H1 (cell line): ENCODE measurements around the gene METTL6. TPM values are rescaled to one million over a fixed set of nuclear protein-coding genes. Genes with fewer than 3 reads are reported as not detected.

Experiments used
- CBX5 ChIP-seq: fragments of 300-800, 300-1000 bp; sonication (generic); IDR thresholded peaks from 2 replicates; pipeline ENCODE4 v1.7.1; 2016; ENCODE audit warnings: antibody characterized with exemption, low read length, low read depth
- CHD7 ChIP-seq: fragments of 300-600 bp; sonication (generic); IDR thresholded peaks from 2 replicates; pipeline ENCODE4 v1.7.1; 2012; ENCODE audit warnings: low read length, moderate library complexity, mild to moderate bottlenecking, inconsistent platforms; ENCODE audit not compliant: insufficient replicate concordance
- MAFK ChIP-seq: IDR thresholded peaks from 2 replicates; pipeline ENCODE4 v1.6.1; 2012; ENCODE audit warnings: low read depth, mild to moderate bottlenecking, improper control_type of control experiment, low read length
- POLR2A ChIP-seq, 2 experiments: IDR thresholded peaks; 1 replicate in 1 of 2; 2 replicates in 1 of 2; pipeline ENCODE4 v1.6.1; 2011; ENCODE audit warnings: low read depth in 2 of 2, low read length in 2 of 2, mild to moderate bottlenecking in 2 of 2; ENCODE audit errors: control extremely low read depth in 1 of 2
- RFX5 ChIP-seq: IDR thresholded peaks from 2 replicates; pipeline ENCODE4 v1.6.1; 2011; ENCODE audit warnings: low read depth, low read length, improper control_type of control experiment, borderline replicate concordance
- RNF2 ChIP-seq: fragments of 200-900, 300-1000 bp; sonication (generic); IDR thresholded peaks from 2 replicates; pipeline ENCODE4 v1.7.1; 2016; ENCODE audit warnings: borderline replicate concordance, low read depth, mild to moderate bottlenecking, antibody characterized with exemption, low read length; ENCODE audit not compliant: poor library complexity, severe bottlenecking; ENCODE audit errors: missing control alignments
- SP1 ChIP-seq: IDR thresholded peaks from 2 replicates; pipeline ENCODE4 v1.6.1; 2011; ENCODE audit warnings: low read depth, low read length
- SP2 ChIP-seq: IDR thresholded peaks from 2 replicates; pipeline ENCODE4 v1.6.1; 2012; ENCODE audit warnings: mild to moderate bottlenecking, low read length, inconsistent platforms
- SP4 ChIP-seq: IDR thresholded peaks from 2 replicates; pipeline ENCODE4 v1.6.1; 2012; ENCODE audit warnings: low read length, inconsistent platforms
- SRF ChIP-seq: IDR thresholded peaks from 2 replicates; pipeline ENCODE4 v1.6.1; 2011; ENCODE audit warnings: mild to moderate bottlenecking, low read depth, low read length, moderate library complexity
- TAF1 ChIP-seq: IDR thresholded peaks from 2 replicates; pipeline ENCODE4 v1.6.1; 2011; ENCODE audit warnings: mild to moderate bottlenecking, low read depth, low read length
- TBP ChIP-seq: IDR thresholded peaks from 2 replicates; pipeline ENCODE4 v1.6.1; 2011; ENCODE audit warnings: low read depth, low read length, improper control_type of control experiment
- ZNF274 ChIP-seq: IDR thresholded peaks from 2 replicates; pipeline ENCODE4 v1.7.0; 2012; ENCODE audit warnings: low read length, borderline replicate concordance; ENCODE audit errors: extremely low read depth
- polyA plus RNA-seq, 7 experiments: library from polyadenylated mRNA; depleted of rRNA in 3 of 7; stranded (reverse) in 5 of 7; unstranded in 2 of 7; fragments of >200 nt in 5 of 7; fragments of 200-250 nt in 2 of 7; gene quantifications; 1 replicate in 5 of 7; 2 replicates in 1 of 7; 4 replicates in 1 of 7; pipeline versions ENCODE4 v1.2.1 to v1.2.3, GENCODE V29; 2011 to 2013; ENCODE audit warnings: missing spikeins in 2 of 7, mixed read lengths in 2 of 7
- total RNA-seq: library from RNA; stranded (reverse); fragmentation: NEBNext Ultra II Directional; extraction: Animal tissue kit (Norgen Biotek cat#: 25700); gene quantifications from 2 replicates; pipeline ENCODE4 v1.2.1, GENCODE V29; 2021

The METTL6 gene
- total and polyA plus RNA-seq, 2 of the 8 experiments (the other 6 are each of a cell fraction or from before 2014, with no cell fraction given): 18.4 to 20.0 TPM

GRCh38 chr3:15471861-15472260 is 44.5 kb upstream of the METTL6 start (continued):
- TF ChIP-seq CHD7 (no peak), SRF (no peak), SP2 (no peak), ZNF274 (no peak), CBX5 (no peak), RFX5 (no peak), MAFK (no peak), POLR2A (IDR thresholded peaks at IDR 0.05; ENCODE audit: control extremely low read depth in 1 of 2, low read depth in 2 of 2, low read length in 2 of 2) (no peak), SP4 (no peak), RNF2 (no peak), TAF1 (no peak), SP1 (no peak), TBP (no peak)
